HepG2 (cell line): Measurements from ENCODE around the gene CPZ. TPM values are rescaled to one million over a fixed set of nuclear protein-coding genes. Genes with fewer than 3 reads are reported as not detected.

Source experiments
- ATAC-seq: fragments of 200-7000 bp; cut with Tn5 transposase; 3 replicates; pipeline ENCODE4 v1.9.1; 2020; ENCODE audit warnings: mild to moderate bottlenecking, moderate library complexity
- BruUV-seq: library from RNA; stranded (reverse); fragments of 400-500 nt; replicated peaks from 2 replicates; lab custom pipeline; 2021; lab: Mats Ljungman, UMichigan
- CTCF ChIA-PET: fragments of 300-600 bp; formaldehyde crosslinking; extraction: SDS; loops from one replicate; lab custom pipeline; 2021; ENCODE audit warnings: low total read pairs, inconsistent platforms, low intra/inter-chr PET ratio; lab: Yijun Ruan, JAX
- POLR2A ChIA-PET: fragments of 350-600 bp; sonication (Branson Sonifier 250); formaldehyde crosslinking; loops from one replicate; lab custom pipeline; 2020; ENCODE audit warnings: antibody characterized with exemption, inconsistent platforms; lab: Yijun Ruan, JAX
- DNase-seq: peaks from one replicate; pipeline ENCODE4 v3.0.0-alpha.2; 2015; ENCODE audit warnings: low spot score
- FAIRE-seq: peaks from 3 replicates; lab custom pipeline; 2011; peaks lifted over from hg19 to GRCh38; lab: Jason Lieb, UNC
- H2AFZ ChIP-seq: one replicate; pipeline ENCODE4 v1.6.1; 2011; ENCODE audit warnings: low read length, inconsistent platforms
- H3K27ac ChIP-seq: fragments of 300-600 bp; 3 replicates; pipeline ENCODE4 v1.8.0; 2011; ENCODE audit warnings: mixed run types, mild to moderate bottlenecking, mixed read lengths, low read length, inconsistent platforms; ENCODE audit not compliant: insufficient read depth; ENCODE audit errors: extremely low read length
- H3K27me3 ChIP-seq, 2 experiments: fragments of 200-600 bp in 1 of 2; 2 replicates in 1 of 2; 3 replicates in 1 of 2; pipeline versions ENCODE4 v1.6.0 to v1.8.0; 2011; ENCODE audit warnings: low read length in 2 of 2, mild to moderate bottlenecking in 2 of 2, moderate library complexity in 2 of 2, inconsistent platforms in 1 of 2; ENCODE audit not compliant: insufficient read depth in 2 of 2, control insufficient read depth in 1 of 2
- H3K36me3 ChIP-seq, 2 experiments: fragments of 200-600 bp in 1 of 2; replicated peaks in 1 of 2; 2 replicates in 1 of 2; 3 replicates in 1 of 2; pipeline versions ENCODE4 v1.5.1 to v1.8.0; 2011; ENCODE audit warnings: low read length in 2 of 2, inconsistent platforms in 1 of 2; ENCODE audit not compliant: insufficient read depth in 2 of 2, control insufficient read depth in 1 of 2
- H3K4me1 ChIP-seq: 2 replicates; pipeline ENCODE4 v1.5.1; 2012; ENCODE audit warnings: low read length, inconsistent platforms; ENCODE audit not compliant: insufficient read depth
- H3K4me2 ChIP-seq: 2 replicates; pipeline ENCODE4 v1.6.0; 2011; ENCODE audit warnings: low read depth, low read length, inconsistent platforms
- H3K4me3 ChIP-seq, 3 experiments: fragments of 200-600 bp in 1 of 3; sonication (generic), shearing (Covaris generic) in 1 of 3; replicated peaks in 1 of 3; 2 replicates each; pipeline ENCODE4 v1.5.1; 2011 to 2016; ENCODE audit warnings: low read length in 3 of 3, inconsistent platforms in 2 of 3, low read depth in 2 of 3, mild to moderate bottlenecking in 2 of 3, control low read depth in 1 of 3, mixed read lengths in 1 of 3; ENCODE audit not compliant: insufficient read depth in 1 of 3
- H3K79me2 ChIP-seq: one replicate; pipeline ENCODE4 v1.6.1; 2011; ENCODE audit warnings: low read length, inconsistent platforms; ENCODE audit not compliant: insufficient read depth
- H3K9ac ChIP-seq: 2 replicates; pipeline ENCODE4 v1.6.0; 2011; ENCODE audit warnings: mild to moderate bottlenecking, low read depth, low read length, inconsistent platforms; ENCODE audit not compliant: insufficient read depth
- H3K9me3 ChIP-seq: 2 replicates; pipeline ENCODE4 v1.5.1; 2012; ENCODE audit warnings: mild to moderate bottlenecking, low read length
- H4K20me1 ChIP-seq: 2 replicates; pipeline ENCODE4 v1.6.0; 2011; ENCODE audit warnings: inconsistent platforms, mild to moderate bottlenecking, low read length, moderate library complexity; ENCODE audit not compliant: insufficient read depth
- AGO2 ChIP-seq: fragments of 200-400 bp; formaldehyde crosslinking; optimal IDR thresholded peaks from 2 replicates; pipeline ENCODE3; 2017; ENCODE audit warnings: mild to moderate bottlenecking, low read depth, low read length, moderate library complexity
- FOXA3 ChIP-seq: IDR thresholded peaks from 2 replicates; pipeline ENCODE4 v1.6.1; 2016; ENCODE audit warnings: missing genetic modification reagents, missing compliant biosample characterization
- NBN ChIP-seq: fragments of 450-650 bp; conservative IDR thresholded peaks from 2 replicates; pipeline ENCODE4 v1.6.1; 2017
- NFE2L1 ChIP-seq: sonication (generic); formaldehyde crosslinking; IDR thresholded peaks from 2 replicates; pipeline ENCODE4 v1.4.0; 2020; ENCODE audit warnings: missing genetic modification reagents, mild to moderate bottlenecking, borderline replicate concordance
- NFYB ChIP-seq: sonication (generic); formaldehyde crosslinking; IDR thresholded peaks from 2 replicates; pipeline ENCODE4 v1.4.0; 2020; ENCODE audit warnings: missing genetic modification reagents
- RARA ChIP-seq: IDR thresholded peaks from 2 replicates; pipeline ENCODE4 v1.6.1; 2016; ENCODE audit warnings: missing genetic modification reagents, missing compliant biosample characterization
- ZEB1 ChIP-seq: IDR thresholded peaks from 2 replicates; pipeline ENCODE4 v1.6.1; 2012; ENCODE audit warnings: mild to moderate bottlenecking, low read depth, inconsistent platforms; ENCODE audit not compliant: insufficient replicate concordance
- WGBS: methylation state at CpG from one replicate; pipeline ENCODE4 v1.1.6; 2017; ENCODE audit warnings: low lambda C conversion rate; 5-methylcytosine and 5-hydroxymethylcytosine counted together
- in situ Hi-C: cut with HindIII; loops from 2 replicates; pipeline ENCODE4 v1.10.0; 2017; ENCODE audit warnings: low pct_unique_long_range_greater_than_20kb; ENCODE audit not compliant: extremely low pct_ligation_motif_present
- intact Hi-C: fragments of 100-400 bp; cut with micrococcal nuclease; formaldehyde crosslinking; loops from one replicate; pipeline ENCODE4 v1.10.0; 2022; ENCODE audit not compliant: unreplicated experiment
- polyA plus RNA-seq, 8 experiments: library from polyadenylated mRNA; depleted of rRNA in 3 of 8; stranded (reverse) in 7 of 8; unstranded in 1 of 8; fragments of >200 nt; fragmentation: Illumina TruSeq in 4 of 8; extraction: Trizol in 4 of 8; gene quantifications; 2 replicates each; pipeline versions ENCODE4 v1.2.1 to v1.2.3, GENCODE V29; 2011 to 2016; ENCODE audit warnings: low read depth in 4 of 8, missing spikeins in 1 of 8, mixed read lengths in 1 of 8; ENCODE audit not compliant: insufficient read depth in 1 of 8
- total RNA-seq, 5 experiments: library from RNA; depleted of rRNA; stranded (reverse); fragments of >200 nt; fragmentation: Illumina TruSeq; extraction: Trizol; gene quantifications; 2 replicates each; pipeline ENCODE4 v1.2.3, GENCODE V29; 2016; ENCODE audit warnings: low read depth in 1 of 5

The CPZ gene
- total and polyA plus RNA-seq, 2 of the 13 experiments (the other 11 are each of a cell fraction or from before 2014, with no cell fraction given): 0.58 to 0.61 TPM

- Histone ChIP-seq H3K4me3 (no peak overlapping the region), H3K27ac (no peak overlapping the region), H3K4me2 (no peak overlapping the region), H3K79me2 (no peaks in the 10 kb centered on the region), H2AFZ (no peak overlapping the region), H3K4me1 (0 out of 2 replicates have a peak, but pooled peaks cover 14% of the 10 kb centered on the region), H4K20me1 (peaks cover 5% of the 10 kb centered on the region; the same call in 1 of the 2 replicates), H3K27me3 (peaks cover 13 to 67% of the 10 kb centered on the region in 2 experiments), H3K36me3 (no peaks in the 10 kb centered on the region), H3K9ac (no peak overlapping the region), H3K9me3 (no peaks in the 10 kb centered on the region)
- POLR2A ChIA-PET: no interaction called here
- FAIRE-seq: no peak
- intact Hi-C loops (no loop called here), in situ Hi-C loops (no loop called here)
- WGBS: 0% methylated on average over 1 of the region's 10 CpGs
- TF ChIP-seq FOXA3 (CRISPR knock-in tag) (no peak), NBN (no peak), ZEB1 (no peak), NFE2L1 (CRISPR knock-in tag) (no peak)
- no TSS peak for BruUV-seq
- no peak for DNase-seq
- CTCF ChIA-PET: no interaction called here
- ATAC-seq: no peak
Observed at GRCh38 chr4:8589336-8589735, 3.2 kb upstream of the CPZ start.

- in situ Hi-C loops (loop anchor here (5.0 kb wide), 1 partner anchor 118 kb away; no protein-coding TSS in a partner anchor), intact Hi-C loops (no loop called here)
- H3K27ac ChIP-seq: no peak overlapping the region
- ChIA-PET CTCF (no interaction called here), POLR2A (no interaction called here)
- ATAC-seq (no peak), FAIRE-seq (no peak), DNase-seq (no peak)
- 0 out of 2 replicates have a peak, but pooled peaks cover 14% of the 10 kb centered on the region for H3K4me1 ChIP-seq
- H4K20me1 ChIP-seq: peaks cover 5% of the 10 kb centered on the region; the same call in 1 of the 2 replicates
- H3K9me3 ChIP-seq: no peaks in the 10 kb centered on the region
- no peaks in the 10 kb centered on the region for H3K79me2 ChIP-seq
- no peak overlapping the region for H2AFZ ChIP-seq
- no peak overlapping the region for H3K4me2 ChIP-seq
- H3K9ac ChIP-seq: no peak overlapping the region
- TF ChIP-seq RARA (CRISPR knock-in tag) (no peak), AGO2 (no peak), NFYB (CRISPR knock-in tag) (no peak)
- WGBS: 4% methylated on average over 10 of the region's 11 CpGs
- H3K36me3 ChIP-seq: no peaks in the 10 kb centered on the region
- no TSS peak for BruUV-seq
- H3K27me3 ChIP-seq: peaks cover 13 to 67% of the 10 kb centered on the region in 2 experiments
- H3K4me3 ChIP-seq: no peak overlapping the region
Observed at GRCh38 chr4:8589823-8590545, 2.6 kb upstream of the CPZ start.
